CD8-positive, alpha-beta memory T cell (primary cell): Measurements from ENCODE around the gene CNOT6L. TPM values are rescaled to one million over a fixed set of nuclear protein-coding genes. Genes with fewer than 3 reads are reported as not detected.
A peak's percentile ranks its signal among the peaks of the same experiment; 100 is the strongest.
"Not testable (repeated sequence)": the region's sequence is repeated elsewhere in the genome, so short reads cannot be mapped to it uniquely, and the experiment has no call there.

Experiments
- CTCF ChIA-PET: fragments of 350-600 bp; sonication (Branson Sonifier 250); formaldehyde crosslinking; loops from one replicate; lab custom pipeline; 2021; ENCODE audit warnings: antibody characterized with exemption; lab: Charles Lee
- POLR2A ChIA-PET: fragments of 350-600 bp; sonication (Branson Sonifier 250); formaldehyde crosslinking; loops from one replicate; lab custom pipeline; 2021; ENCODE audit warnings: antibody characterized with exemption; lab: Charles Lee
- DNase-seq, 5 donors: peaks; one replicate each; pipeline versions ENCODE4 v3.0.0 to v3.0.0-alpha.2; 2020 to 2022; ENCODE audit warnings: mixed read lengths in 1 of 5
- H3K27ac ChIP-seq: one replicate; pipeline ENCODE4 v1.7.0; 2013; ENCODE audit warnings: low read depth, mild to moderate bottlenecking, low read length, moderate library complexity
- H3K27me3 ChIP-seq: 2 replicates; pipeline ENCODE4 v1.7.0; 2013; ENCODE audit warnings: low read length, mild to moderate bottlenecking; ENCODE audit not compliant: insufficient read depth, poor library complexity, severe bottlenecking
- H3K36me3 ChIP-seq: 2 replicates; pipeline ENCODE4 v1.7.0; 2013; ENCODE audit warnings: mild to moderate bottlenecking, low read length, moderate library complexity; ENCODE audit not compliant: insufficient read depth
- H3K4me1 ChIP-seq: 2 replicates; pipeline ENCODE4 v1.7.0; 2013; ENCODE audit warnings: mild to moderate bottlenecking, low read length, moderate library complexity; ENCODE audit not compliant: insufficient read depth
- H3K4me3 ChIP-seq: 2 replicates; pipeline ENCODE4 v1.7.0; 2013; ENCODE audit warnings: mild to moderate bottlenecking, low read length
- H3K9me3 ChIP-seq: 2 replicates; pipeline ENCODE4 v1.7.0; 2013; ENCODE audit warnings: mild to moderate bottlenecking, low read length
- H3K27ac Mint-ChIP-seq, 8 donors: one replicate each; pipeline ENCODE4 v1.8.0; 2020 to 2021; ENCODE audit warnings: mixed read lengths in 8 of 8, mild to moderate bottlenecking in 6 of 8, inconsistent platforms in 3 of 8, moderate library complexity in 3 of 8
- H3K27me3 Mint-ChIP-seq, 2 donors: one replicate each; pipeline ENCODE4 v1.8.0; 2020 to 2021; ENCODE audit warnings: mixed read lengths in 2 of 2, mild to moderate bottlenecking in 1 of 2, moderate library complexity in 1 of 2
- H3K36me3 Mint-ChIP-seq, 3 donors: one replicate each; pipeline ENCODE4 v1.8.0; 2020 to 2021; ENCODE audit warnings: mixed read lengths in 3 of 3, inconsistent platforms in 1 of 3, mild to moderate bottlenecking in 1 of 3
- H3K4me1 Mint-ChIP-seq, 3 donors: one replicate each; pipeline ENCODE4 v1.8.0; 2020 to 2021; ENCODE audit warnings: mixed read lengths in 3 of 3, inconsistent platforms in 1 of 3, mild to moderate bottlenecking in 1 of 3
- H3K4me3 Mint-ChIP-seq, 7 donors: one replicate each; pipeline ENCODE4 v1.8.0; 2020 to 2021; ENCODE audit warnings: mixed read lengths in 7 of 7, mild to moderate bottlenecking in 6 of 7, moderate library complexity in 4 of 7, inconsistent platforms in 2 of 7
- H3K9me3 Mint-ChIP-seq, 5 donors: one replicate each; pipeline ENCODE4 v1.8.0; 2020 to 2022; ENCODE audit warnings: mixed read lengths in 5 of 5, mild to moderate bottlenecking in 3 of 5, moderate library complexity in 2 of 5, inconsistent platforms in 1 of 5
- polyA plus RNA-seq: library from polyadenylated mRNA; unstranded; fragments of 300-500 nt; fragmentation: Illumina TruSeq; gene quantifications from one replicate; pipeline ENCODE4 v1.2.3, GENCODE V29; 2021
- total RNA-seq, 2 experiments: library from RNA; stranded (reverse); gene quantifications; one replicate each; pipeline ENCODE4 v1.2.3, GENCODE V29; 2021

The CNOT6L gene
- total RNA-seq (100 to 1,000 TPM in 1 of 2 experiments, 10 to 100 TPM in 1; 96.5 to 100 TPM), polyA plus RNA-seq (45.2 TPM)

- DNase-seq = peak; percentile 44 to 93 (median 79)
- CTCF ChIA-PET = interaction anchor here (1.4 to 3.2 kb wide), 5 partner anchors 9 to 44 kb away, joined by 5 to 40 read pairs (median 10); partner anchors contain the start of gene MRPL1
- peaks cover 4 to 48% (median 7%) of the 10 kb centered on the region in 3 donors for H3K36me3 Mint-ChIP-seq
- H3K4me1 Mint-ChIP-seq = peaks cover 56 to 76% (median 70%) of the 10 kb centered on the region in 3 donors
- peak within 1 kb of the TSS; percentile 97 to 100 (median 99) for H3K27ac Mint-ChIP-seq
- peak within 1 kb of the TSS; percentile 95 to 100 (median 99) for H3K4me3 Mint-ChIP-seq
- POLR2A ChIA-PET = interaction anchor here (1.7 to 8.0 kb wide), 4 partner anchors 18 to 41 kb away, joined by 8 to 394 read pairs (median 37); partner anchors contain the start of gene MRPL1
- peaks cover 62% of the 10 kb centered on the region for H3K4me1 ChIP-seq
- H3K9me3 ChIP-seq = no peaks in the 10 kb centered on the region
- peaks cover 0 to 8% of the 10 kb centered on the region in 2 donors for H3K27me3 Mint-ChIP-seq
- no peaks in the 10 kb centered on the region for H3K36me3 ChIP-seq
- peak within 1 kb of the TSS; percentile 75 for H3K4me3 ChIP-seq
- peaks cover 0 to 6% (median 2%) of the 10 kb centered on the region in 5 donors for H3K9me3 Mint-ChIP-seq
- H3K27me3 ChIP-seq = no peaks in the 10 kb centered on the region
- peak within 1 kb of the TSS; percentile 97 for H3K27ac ChIP-seq
Measured at GRCh38 chr4:77818602-77819403, at the start of gene CNOT6L. TSS of gene CNOT6L (minus strand) at chr4:77819368. CDS start at chr4:77819308, 60 bp downstream.

- Mint-ChIP-seq H3K27ac (peak overlapping the region in 5 of 8 donors; percentile 30 to 100 (median 49)), H3K27me3 (peaks cover 0 to 12% of the 10 kb centered on the region in 2 donors), H3K4me3 (peak overlapping the region in 2 of 7 donors; percentile 47 to 52), H3K9me3 (peaks cover 0 to 4% (median 3%) of the 10 kb centered on the region in 5 donors), H3K4me1 (peaks cover 53 to 87% (median 82%) of the 10 kb centered on the region in 3 donors), H3K36me3 (peaks cover 0 to 53% (median 5%) of the 10 kb centered on the region in 3 donors)
- Histone ChIP-seq H3K4me3 (no peak overlapping the region), H3K4me1 (peaks cover 38% of the 10 kb centered on the region), H3K36me3 (peaks cover 6% of the 10 kb centered on the region), H3K9me3 (no peaks in the 10 kb centered on the region), H3K27ac (no peak overlapping the region), H3K27me3 (no peaks in the 10 kb centered on the region)
- CTCF ChIA-PET = no interaction called here
- DNase-seq = no peak
- POLR2A ChIA-PET = no interaction called here
Measured at GRCh38 chr4:77865259-77865658, 46.1 kb upstream of the CNOT6L start.

GRCh38 chr4:77863341-77863740, 44.2 kb upstream of the CNOT6L start:
- not testable (repeated sequence) for H3K36me3 ChIP-seq, H3K9me3 Mint-ChIP-seq, H3K9me3 ChIP-seq, H3K27me3 ChIP-seq
- H3K36me3 Mint-ChIP-seq = peaks cover 0 to 39% (median 3%) of the 10 kb centered on the region in 3 donors
- peaks cover 49 to 83% (median 73%) of the 10 kb centered on the region in 3 donors for H3K4me1 Mint-ChIP-seq
- peak overlapping the region; percentile 100 for H3K27ac ChIP-seq
- POLR2A ChIA-PET = interaction anchor here (0.7 to 10.6 kb wide), 2 partner anchors 24 to 45 kb away, joined by 3 to 394 read pairs; partner anchors contain the start of gene CNOT6L
- H3K4me3 Mint-ChIP-seq = peak overlapping the region; percentile 92 to 97 (median 96)
- peak overlapping the region; percentile 99 to 100 (median 99) for H3K27ac Mint-ChIP-seq
- CTCF ChIA-PET = interaction anchor here (3.4 kb wide), 1 partner anchor 46 kb away, joined by 40 read pairs; the partner anchor contains the start of gene CNOT6L
- peaks cover 27% of the 10 kb centered on the region for H3K4me1 ChIP-seq
- peak in 2 of 5 donors; percentile 6 to 54 for DNase-seq
- peaks cover 0 to 12% of the 10 kb centered on the region in 2 donors for H3K27me3 Mint-ChIP-seq
- peak overlapping the region; percentile 89 for H3K4me3 ChIP-seq

GRCh38 chr4:77862478-77863216, 43.5 kb upstream of the CNOT6L start, which contains the start of gene MRPL1:
TSS of gene MRPL1 (plus strand) at chr4:77862830. CDS start at chr4:77862849, 19 bp downstream.
- peak within 1 kb of the TSS; percentile 99 to 100 (median 99) for H3K27ac Mint-ChIP-seq
- peaks cover 51 to 86% (median 76%) of the 10 kb centered on the region in 3 donors for H3K4me1 Mint-ChIP-seq
- peak within 1 kb of the TSS; percentile 92 to 97 (median 96) for H3K4me3 Mint-ChIP-seq
- POLR2A ChIA-PET = interaction anchor here (0.5 to 10.6 kb wide), 15 partner anchors 10 to 1922 kb away, joined by 3 to 394 read pairs (median 4); partner anchors contain the start of genes CCNI, CNOT6L and NAAA
- H3K9me3 ChIP-seq = no peaks in the 10 kb centered on the region
- peaks cover 0 to 12% of the 10 kb centered on the region in 2 donors for H3K27me3 Mint-ChIP-seq
- H3K36me3 Mint-ChIP-seq = peaks cover 0 to 38% (median 2%) of the 10 kb centered on the region in 3 donors
- H3K36me3 ChIP-seq = no peaks in the 10 kb centered on the region
- H3K27ac ChIP-seq = peak within 1 kb of the TSS; percentile 100
- H3K9me3 Mint-ChIP-seq = peaks cover 0 to 4% (median 3%) of the 10 kb centered on the region in 5 donors
- H3K4me3 ChIP-seq = peak within 1 kb of the TSS; percentile 89
- CTCF ChIA-PET = interaction anchor here (0.8 to 4.3 kb wide), 18 partner anchors 9 to 786 kb away, joined by 3 to 68 read pairs (median 4); partner anchors contain the start of gene CNOT6L
- DNase-seq = peak; percentile 81 to 92 (median 91)
- peaks cover 34% of the 10 kb centered on the region for H3K4me1 ChIP-seq
- no peaks in the 10 kb centered on the region for H3K27me3 ChIP-seq

GRCh38 chr4:77861495-77861894, 42.3 kb upstream of the CNOT6L start:
- Mint-ChIP-seq H3K4me1 (peaks cover 60 to 88% (median 79%) of the 10 kb centered on the region in 3 donors), H3K4me3 (peak overlapping the region; percentile 92 to 97 (median 96))

GRCh38 chr4:77859256-77859655, 40.1 kb upstream of the CNOT6L start:
- Mint-ChIP-seq H3K4me3 (no peak overlapping the region), H3K4me1 (peaks cover 62 to 89% (median 77%) of the 10 kb centered on the region in 3 donors), H3K9me3 (peaks cover 0 to 4% (median 3%) of the 10 kb centered on the region in 5 donors), H3K27me3 (peaks cover 0 to 12% of the 10 kb centered on the region in 2 donors), H3K27ac (peak overlapping the region in 7 of 8 donors; percentile 48 to 100 (median 62)), H3K36me3 (peaks cover 0 to 16% (median 0%) of the 10 kb centered on the region in 3 donors)
- Histone ChIP-seq H3K27me3 (no peaks in the 10 kb centered on the region), H3K4me1 (peaks cover 63% of the 10 kb centered on the region), H3K36me3 (no peaks in the 10 kb centered on the region), H3K9me3 (no peaks in the 10 kb centered on the region), H3K4me3 (no peak overlapping the region), H3K27ac (no peak overlapping the region)
- no peak for DNase-seq
- ChIA-PET POLR2A (interaction anchor here (10.6 kb wide), 1 partner anchor 41 kb away, joined by 394 read pairs; the partner anchor contains the start of gene CNOT6L), CTCF (interaction anchor here (0.8 to 4.3 kb wide), 4 partner anchors 39 to 241 kb away, joined by 3 to 68 read pairs (median 8); no protein-coding TSS in a partner anchor)

More at GRCh38 chr4:77861495-77861894, 42.3 kb upstream of the CNOT6L start:
- Histone ChIP-seq H3K4me1 (peaks cover 46% of the 10 kb centered on the region), H3K27ac (peak overlapping the region; percentile 100), H3K36me3 (no peaks in the 10 kb centered on the region), H3K4me3 (peak overlapping the region; percentile 89), H3K27me3 (no peaks in the 10 kb centered on the region), H3K9me3 (no peaks in the 10 kb centered on the region)
- H3K27me3 Mint-ChIP-seq = peaks cover 0 to 12% of the 10 kb centered on the region in 2 donors
- ChIA-PET POLR2A (interaction anchor here (1.3 to 10.6 kb wide), 6 partner anchors 9 to 60 kb away, joined by 4 to 394 read pairs (median 7); partner anchors contain the start of gene CNOT6L), CTCF (interaction anchor here (1.1 to 4.3 kb wide), 10 partner anchors 8 to 785 kb away, joined by 3 to 68 read pairs (median 6); partner anchors contain the start of gene CNOT6L)
- peaks cover 0 to 4% (median 3%) of the 10 kb centered on the region in 5 donors for H3K9me3 Mint-ChIP-seq
- H3K27ac Mint-ChIP-seq = peak overlapping the region; percentile 99 to 100 (median 99)
- H3K36me3 Mint-ChIP-seq = peaks cover 0 to 31% (median 0%) of the 10 kb centered on the region in 3 donors
- DNase-seq = no peak
